Astrocyte (in vitro differentiated cells and primary cell): ENCODE measurements around the gene RAD51B.

Experiments used
- CTCF ChIP-seq: IDR thresholded peaks from 2 replicates; pipeline ENCODE4 v1.5.1; 2011; ENCODE audit warnings: low read depth, mild to moderate bottlenecking, inconsistent platforms, low read length, moderate library complexity; ENCODE audit not compliant: insufficient read depth
- EZH2 ChIP-seq: IDR thresholded peaks from 2 replicates; pipeline ENCODE4 v1.6.1; 2012; ENCODE audit warnings: mild to moderate bottlenecking, low read length, inconsistent platforms; ENCODE audit not compliant: insufficient read depth

GRCh38 chr14:68705741-68706283 is 886.2 kb downstream of the RAD51B start:
- TF ChIP-seq CTCF (no peak), EZH2 (no peak)
